Measurements from ENCODE around the gene EXOC7.

The EXOC7 gene

GRCh38 chr17:76137351-76138233 is 34.0 kb upstream of the EXOC7 start:
- DNase-seq, result no peak

- DNase-seq, result no peak
Observed at GRCh38 chr17:76137001-76137350, 33.4 kb upstream of the EXOC7 start.

GRCh38 chr17:76136276-76137000 is 32.9 kb upstream of the EXOC7 start:
- no peak for DNase-seq

GRCh38 chr17:76135810-76136188 is 32.2 kb upstream of the EXOC7 start:
- no peak for DNase-seq

- DNase-seq, result no peak
Observed at GRCh38 chr17:76134911-76135809, 31.6 kb upstream of the EXOC7 start.

- DNase-seq, result no peak
Observed at GRCh38 chr17:76132574-76133338, 29.2 kb upstream of the EXOC7 start.

- no peak for DNase-seq
Observed at GRCh38 chr17:76131692-76132573, 28.3 kb upstream of the EXOC7 start.

- DNase-seq, result no peak
Observed at GRCh38 chr17:76131051-76131691, 27.6 kb upstream of the EXOC7 start.

GRCh38 chr17:76130473-76130872 is 26.9 kb upstream of the EXOC7 start:
- DNase-seq, result no peak

GRCh38 chr17:76125922-76126321 is 22.3 kb upstream of the EXOC7 start:
- no peak for DNase-seq

GRCh38 chr17:76125391-76125675 is 21.7 kb upstream of the EXOC7 start:
- no peak for DNase-seq

GRCh38 chr17:76124582-76125390 is 21.2 kb upstream of the EXOC7 start:
- no peak for DNase-seq

- DNase-seq, result no peak
Observed at GRCh38 chr17:76123749-76124581, 20.4 kb upstream of the EXOC7 start.

- no peak for DNase-seq
Observed at GRCh38 chr17:76123191-76123499, 19.6 kb upstream of the EXOC7 start.

- DNase-seq, result no peak
Observed at GRCh38 chr17:76122431-76123190, 19.0 kb upstream of the EXOC7 start.

- DNase-seq, result peak; percentile 36
Observed at GRCh38 chr17:76121932-76122430, 18.4 kb upstream of the EXOC7 start.

GRCh38 chr17:76120658-76121008 is 17.0 kb upstream of the EXOC7 start:
- DNase-seq, result no peak

Data from stimulated activated CD4-positive, alpha-beta T cell treated with anti-CD3 and anti-CD28 coated beads, Interleukin-12 subunit alpha, Interleukin-12 subunit beta, amount 100 ng/mL, for 4 hours (primary cell).